SIG-M5 (cell line): ENCODE data around the gene SIRT5.

Experiments
- DNase-seq: peaks from one replicate; lab custom pipeline; 2025; lab: John Stamatoyannopoulos, UW

Gene SIRT5

DNA sequence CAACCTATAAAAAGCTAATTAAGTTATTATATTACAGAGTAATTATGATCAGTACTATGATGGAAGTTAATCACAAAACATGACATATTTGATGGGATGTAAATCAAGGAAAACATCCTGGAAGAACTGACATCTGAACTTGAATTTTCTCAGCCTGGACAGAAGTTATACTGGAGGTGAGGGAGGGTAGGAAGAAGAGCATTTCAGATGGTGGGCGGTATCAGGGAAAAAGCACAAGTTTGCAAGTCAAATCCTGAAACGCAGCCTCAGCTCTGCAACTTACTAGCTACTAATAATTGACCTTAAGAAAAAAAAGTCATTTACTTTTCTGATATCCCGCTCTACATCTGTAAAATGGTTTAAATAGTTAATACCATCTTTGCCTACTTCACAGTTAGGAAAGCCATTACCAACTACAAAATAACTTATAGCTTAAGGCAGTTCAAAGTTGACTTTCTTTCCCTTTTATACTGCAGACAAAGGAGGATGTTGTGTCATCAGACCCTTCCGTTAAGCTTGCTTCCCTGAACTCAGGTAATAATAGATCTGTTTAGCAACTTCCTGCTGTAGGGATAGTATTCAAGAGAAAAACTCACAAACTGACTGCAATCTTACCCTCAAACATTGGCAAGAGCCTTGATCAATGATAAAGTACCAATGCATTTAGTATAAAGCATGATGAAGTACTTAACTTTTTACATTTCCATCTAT is 61.7 kb downstream of the SIRT5 start:
- DNase-seq: no peak

DNA sequence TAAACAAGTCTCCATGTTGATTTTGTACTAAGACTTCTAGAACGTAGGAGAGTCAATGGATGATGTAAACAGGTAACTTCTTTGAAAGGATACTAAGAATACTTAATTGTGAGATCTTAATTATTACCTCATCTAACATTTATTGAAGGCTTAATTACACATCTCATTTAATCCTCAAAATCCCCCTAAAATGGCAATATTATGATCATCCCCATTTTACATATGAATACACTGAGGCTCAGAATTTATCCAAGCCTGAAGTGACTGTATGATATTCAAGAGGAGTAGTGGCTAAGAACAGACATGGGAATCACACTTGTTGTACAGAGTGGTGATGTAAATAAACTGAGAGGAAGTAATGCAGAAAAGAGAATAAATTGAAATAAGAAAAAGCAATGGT is 63.6 kb downstream of the SIRT5 start:
- no peak for DNase-seq

- DNase-seq: no peak
Measured at GRCh38 chr6:13638626-13639025, 64.2 kb downstream of the SIRT5 start.

DNA sequence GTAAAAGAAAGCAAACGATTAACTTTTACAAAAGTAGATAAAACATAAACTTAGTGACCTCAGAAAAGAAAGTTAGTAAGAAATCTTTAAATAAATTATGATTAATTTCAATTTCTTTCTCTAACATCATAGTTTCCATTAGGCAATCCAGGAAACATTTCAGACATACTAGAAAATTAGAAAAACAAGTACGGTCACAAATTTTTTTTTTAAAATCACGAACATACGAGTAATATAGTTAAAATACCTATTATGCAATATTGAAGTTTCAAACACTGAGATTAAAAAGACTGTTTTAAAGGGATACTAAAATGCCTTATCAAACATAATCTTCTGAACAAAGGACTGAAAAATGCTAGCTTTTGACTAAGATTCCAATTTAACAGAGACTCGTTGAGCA is 66.9 kb downstream of the SIRT5 start:
- DNase-seq: no peak

DNA sequence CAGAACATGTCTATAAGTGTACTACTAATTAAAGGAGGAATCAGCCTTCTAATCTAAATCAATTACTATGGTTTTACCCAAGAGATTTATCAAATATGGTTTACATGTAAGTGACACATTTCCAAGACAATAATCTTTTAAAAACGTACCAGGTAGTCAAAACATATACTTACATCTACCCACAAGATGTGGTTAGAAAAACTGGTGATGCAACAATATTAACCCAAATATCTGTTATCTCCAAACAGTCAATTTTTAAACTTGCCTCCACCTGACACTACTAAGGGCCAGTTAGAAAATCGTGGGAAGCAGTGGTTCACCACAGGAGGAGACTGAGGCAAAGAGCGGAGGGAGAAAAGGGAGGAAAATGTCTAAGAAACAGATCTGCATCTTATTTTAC is 68.7 kb downstream of the SIRT5 start:
- DNase-seq: no peak

DNA sequence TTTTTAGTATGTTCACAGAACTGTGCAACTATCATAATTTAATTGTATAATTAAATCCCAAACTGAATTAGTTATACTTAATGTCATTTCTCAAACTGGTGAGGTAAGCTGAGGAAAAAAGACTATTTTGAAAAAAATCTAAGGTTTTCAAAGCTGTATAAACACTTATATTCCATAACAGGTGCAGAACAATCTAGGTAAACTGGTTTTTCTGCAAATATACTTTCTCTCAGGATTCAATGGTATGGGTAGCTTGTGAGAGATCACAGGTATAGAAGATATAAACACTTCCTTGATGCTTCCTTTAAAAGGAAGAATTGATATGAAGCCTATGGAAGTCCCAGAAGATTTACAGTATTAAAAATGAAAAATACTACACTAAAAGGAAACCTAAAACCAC is 74.4 kb downstream of the SIRT5 start:
- no peak for DNase-seq

GRCh38 chr6:13649393-13649792 is 75.0 kb downstream of the SIRT5 start:
- DNase-seq: no peak

- no peak for DNase-seq
Measured at GRCh38 chr6:13653296-13653695, 78.9 kb downstream of the SIRT5 start.

- no peak for DNase-seq
Measured at GRCh38 chr6:13654496-13654895, 80.1 kb downstream of the SIRT5 start.

DNA sequence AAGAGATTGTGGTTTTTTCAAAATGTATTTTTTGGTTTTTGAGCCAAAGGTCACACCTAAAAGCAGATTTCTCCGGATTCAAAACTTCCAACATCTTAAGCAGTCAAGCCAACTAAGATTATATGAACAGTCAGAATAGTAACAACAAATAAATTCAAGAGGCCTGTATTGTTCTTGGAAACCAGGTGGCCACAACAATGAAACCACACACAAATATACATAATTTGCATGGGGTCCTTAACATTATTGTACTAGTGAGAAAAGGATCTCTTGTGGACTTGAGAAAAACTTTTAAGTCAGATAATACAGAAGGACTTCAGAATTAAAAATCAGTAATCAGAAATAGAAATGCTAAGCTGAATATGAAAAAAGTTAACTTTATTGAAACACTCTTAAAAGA is 81.3 kb downstream of the SIRT5 start:
- DNase-seq: no peak

GRCh38 chr6:13660273-13660672 is 85.9 kb downstream of the SIRT5 start:
- no peak for DNase-seq

- DNase-seq: no peak
Measured at GRCh38 chr6:13660893-13661292, 86.5 kb downstream of the SIRT5 start.

GRCh38 chr6:13661647-13662046 is 87.2 kb downstream of the SIRT5 start:
- DNase-seq: no peak

- no peak for DNase-seq
Measured at GRCh38 chr6:13662651-13663334, 88.4 kb downstream of the SIRT5 start.

GRCh38 chr6:13663986-13664385 is 89.6 kb downstream of the SIRT5 start:
- DNase-seq: no peak
